GM18861 (cell line): ENCODE results near the gene MID2.
"Not testable (repeated sequence)": the region's sequence is repeated elsewhere in the genome, so short reads cannot be mapped to it uniquely, and the experiment has no call there.

Experiments used
- ATAC-seq: cut with Tn5 transposase; IDR thresholded peaks from one replicate; pipeline ENCODE4 v1.9.1; 2021; ENCODE audit not compliant: unreplicated experiment

The MID2 gene

DNA sequence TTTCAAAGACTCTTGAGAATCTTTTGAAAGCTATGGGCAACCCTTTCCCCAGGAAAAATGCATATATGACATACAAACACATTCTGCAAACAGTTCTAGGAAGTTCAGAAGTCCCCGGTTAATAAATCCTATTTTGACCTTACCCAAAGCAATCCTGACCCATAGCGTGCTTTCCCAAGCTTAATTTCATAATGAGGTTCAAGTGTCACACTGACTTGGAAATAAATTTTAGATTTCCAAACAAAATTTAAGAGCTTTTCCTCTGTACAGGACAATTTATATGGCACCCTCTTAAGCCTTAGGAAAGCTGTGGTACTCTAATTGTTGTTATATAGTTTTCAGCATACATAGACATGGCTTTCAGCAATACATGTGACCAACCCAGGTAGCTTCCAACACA is 11.3 kb downstream of the MID2 start:
- no peak for ATAC-seq

DNA sequence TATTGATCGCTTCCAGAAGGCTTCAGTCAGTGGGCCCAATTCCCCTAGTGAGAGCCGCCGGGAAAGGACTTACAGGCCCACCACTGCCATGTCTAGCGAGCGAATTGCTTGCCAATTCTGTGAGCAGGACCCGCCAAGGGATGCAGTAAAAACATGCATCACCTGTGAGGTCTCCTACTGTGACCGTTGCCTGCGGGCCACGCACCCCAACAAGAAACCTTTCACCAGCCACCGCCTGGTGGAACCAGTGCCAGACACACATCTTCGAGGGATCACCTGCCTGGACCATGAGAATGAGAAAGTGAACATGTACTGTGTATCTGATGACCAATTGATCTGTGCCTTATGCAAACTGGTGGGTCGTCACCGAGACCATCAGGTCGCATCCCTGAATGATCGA is 15.3 kb downstream of the MID2 start:
- ATAC-seq = no peak

- no peak for ATAC-seq
These were observed 17.2 kb downstream of the MID2 start for GRCh38 chrX:107842715-107843400.

DNA sequence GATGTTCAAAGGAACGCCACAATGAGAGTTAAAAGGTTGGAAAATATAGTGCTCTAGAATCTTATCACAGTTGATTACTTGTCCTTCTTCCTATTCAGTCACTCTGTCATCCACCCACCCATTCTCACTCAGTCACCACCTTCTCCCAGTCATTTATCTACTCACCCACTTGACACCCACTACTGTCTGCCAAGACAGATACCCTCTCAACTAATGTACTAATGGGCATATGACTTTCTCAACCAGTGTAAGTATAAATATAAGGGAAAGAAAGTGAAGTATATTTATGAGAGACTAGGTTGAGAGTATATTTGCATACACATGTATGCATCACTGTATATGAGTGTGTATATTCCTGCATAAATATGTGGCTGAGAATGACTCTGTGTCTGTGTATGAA is 20.0 kb downstream of the MID2 start:
- no peak for ATAC-seq

DNA sequence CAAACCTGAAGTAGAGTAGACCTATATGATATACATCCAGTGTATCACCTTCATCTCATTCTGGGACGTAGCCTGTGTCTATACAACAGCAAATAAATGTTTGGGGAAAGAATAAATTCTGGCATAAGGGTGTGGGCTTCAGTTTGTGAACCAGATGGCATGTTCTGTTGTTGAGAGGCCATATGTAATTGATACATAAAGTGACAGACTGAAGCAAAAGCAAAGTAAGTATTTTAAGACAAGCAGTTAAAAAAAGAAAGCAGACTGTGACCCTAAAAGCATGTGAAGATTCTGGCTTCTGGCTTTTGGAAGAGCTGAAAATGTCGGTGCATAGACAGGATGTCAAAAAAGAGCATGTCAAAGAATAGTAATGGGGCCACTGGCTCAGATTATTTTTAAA is 22.9 kb downstream of the MID2 start:
- ATAC-seq = no peak

GRCh38 chrX:107849747-107850421 is 24.2 kb downstream of the MID2 start:
- ATAC-seq = no peak

DNA sequence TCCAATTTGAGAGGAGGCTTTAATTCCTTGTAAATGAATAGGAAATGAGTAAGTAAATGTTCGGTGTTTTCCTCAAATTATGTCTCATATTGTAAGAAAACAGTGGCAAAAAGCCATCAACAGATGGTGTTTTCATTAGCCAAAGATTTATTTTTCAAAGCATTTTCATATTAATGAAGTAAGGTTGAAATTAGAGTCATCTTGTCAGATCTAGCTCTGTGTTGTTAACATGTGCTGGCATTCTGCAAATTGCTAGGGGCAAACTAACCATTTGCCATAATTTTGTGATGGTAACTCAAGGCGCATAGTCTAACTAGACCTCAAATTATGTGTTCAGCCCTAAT is 24.7 kb downstream of the MID2 start:
- ATAC-seq = no peak

DNA sequence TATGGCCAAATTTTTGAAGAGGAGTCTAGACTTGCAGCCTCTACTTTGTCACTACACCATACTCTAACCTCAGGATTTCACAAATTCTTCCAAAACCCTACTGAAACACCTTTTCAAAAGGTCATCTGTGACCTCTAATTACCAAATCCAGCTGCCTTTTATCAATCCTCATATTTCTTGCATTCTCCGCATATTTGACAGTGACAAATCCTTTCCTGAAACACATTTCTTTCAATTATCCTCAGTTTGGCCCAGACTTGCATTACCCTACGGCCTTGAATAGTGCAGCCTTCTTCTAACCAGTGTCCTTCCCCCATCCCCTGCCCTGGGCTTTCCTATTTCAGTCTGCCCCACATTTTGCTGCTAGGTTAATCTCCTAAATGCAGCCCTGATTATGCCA is 25.5 kb downstream of the MID2 start:
- ATAC-seq = no peak

GRCh38 chrX:107851665-107852064 is 26.0 kb downstream of the MID2 start:
- not testable (repeated sequence) for ATAC-seq

- ATAC-seq = no peak
These were observed 30.6 kb downstream of the MID2 start for GRCh38 chrX:107856289-107856688.

DNA sequence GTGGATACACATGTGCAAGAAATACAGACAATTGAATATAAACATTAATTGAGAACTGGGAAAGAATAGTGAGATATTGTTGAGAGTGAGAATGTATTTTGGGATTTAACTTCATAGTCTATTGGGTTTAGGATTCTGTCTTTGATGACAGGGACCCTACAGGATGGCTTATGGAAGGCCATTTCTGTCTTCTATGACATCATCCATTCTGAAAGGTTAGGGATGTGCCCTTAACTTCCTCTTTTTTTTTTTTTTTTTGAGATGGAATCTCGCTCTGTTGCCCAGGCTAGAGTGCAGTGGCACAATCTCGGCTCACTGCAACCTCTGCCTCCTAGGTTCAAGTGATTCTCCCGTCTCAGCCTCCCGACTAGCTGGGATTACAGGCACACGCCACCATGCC is 31.4 kb downstream of the MID2 start:
- ATAC-seq = not testable (repeated sequence)

GRCh38 chrX:107857837-107858236 is 32.2 kb downstream of the MID2 start:
- ATAC-seq = no peak

DNA sequence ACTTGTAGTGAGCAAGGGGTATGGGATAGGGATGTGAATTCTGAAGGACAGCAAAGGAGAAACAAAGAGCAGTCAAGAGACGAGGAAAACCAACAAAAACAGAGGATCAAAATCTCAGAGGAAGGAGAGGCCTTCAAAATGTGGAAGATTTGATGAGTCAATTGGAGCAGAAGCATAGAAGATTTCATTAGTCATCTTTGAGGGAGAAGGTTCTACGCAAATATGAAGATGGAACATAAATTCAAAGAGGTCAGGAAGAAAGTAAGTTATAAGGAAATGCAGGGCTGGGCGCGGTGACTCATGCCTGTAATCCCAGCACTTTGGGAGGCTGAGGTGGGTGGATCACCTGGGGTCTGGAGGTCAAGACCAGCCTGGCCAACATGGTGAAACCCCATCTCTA is 35.4 kb downstream of the MID2 start:
- ATAC-seq = no peak

DNA sequence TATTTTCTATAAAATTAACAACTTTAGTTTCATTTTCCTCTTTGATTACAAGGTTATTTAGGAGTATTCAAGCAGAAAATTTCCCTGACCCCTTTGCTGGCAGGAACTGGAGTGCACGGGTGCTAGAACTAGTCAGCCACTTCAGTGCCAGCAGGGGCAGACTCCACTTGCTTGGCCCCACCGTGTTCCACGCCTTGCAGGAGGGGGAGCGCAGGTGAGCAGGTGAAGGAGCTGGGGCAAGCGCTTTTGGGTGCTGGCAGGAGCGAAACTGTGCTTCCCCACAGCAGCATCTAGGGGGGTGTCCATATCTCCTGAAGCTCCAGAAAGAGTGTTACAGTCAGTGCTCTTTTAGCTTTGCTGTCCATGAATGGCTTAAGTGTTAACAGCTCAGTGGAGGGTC is 45.5 kb downstream of the MID2 start:
- ATAC-seq = no peak

- no peak for ATAC-seq
These were observed 52.4 kb downstream of the MID2 start for GRCh38 chrX:107878106-107878505.

GRCh38 chrX:107880054-107880610 is 54.5 kb downstream of the MID2 start:
- ATAC-seq = no peak

DNA sequence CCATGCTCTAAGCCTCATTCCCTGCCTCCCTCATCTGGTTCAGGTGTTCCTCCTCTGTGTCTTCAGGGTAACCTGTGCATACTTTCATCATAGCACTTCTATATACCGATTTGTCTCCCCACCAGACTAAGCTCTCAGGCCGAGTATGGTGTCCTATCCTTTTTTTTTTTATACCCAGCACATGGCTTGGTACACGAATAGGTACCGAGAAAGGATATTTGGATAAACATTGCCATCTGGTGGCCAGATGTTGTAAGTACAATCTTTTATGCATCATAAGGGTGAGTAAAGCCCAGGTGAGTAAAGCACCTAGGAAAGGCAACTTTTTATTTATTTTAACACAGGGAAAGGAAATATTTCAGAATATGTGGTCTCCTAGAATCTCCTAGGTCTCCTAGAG is 68.4 kb downstream of the MID2 start:
- ATAC-seq = peak; percentile 84

- ATAC-seq = no peak
These were observed 77.1 kb downstream of the MID2 start for GRCh38 chrX:107902721-107903120.

DNA sequence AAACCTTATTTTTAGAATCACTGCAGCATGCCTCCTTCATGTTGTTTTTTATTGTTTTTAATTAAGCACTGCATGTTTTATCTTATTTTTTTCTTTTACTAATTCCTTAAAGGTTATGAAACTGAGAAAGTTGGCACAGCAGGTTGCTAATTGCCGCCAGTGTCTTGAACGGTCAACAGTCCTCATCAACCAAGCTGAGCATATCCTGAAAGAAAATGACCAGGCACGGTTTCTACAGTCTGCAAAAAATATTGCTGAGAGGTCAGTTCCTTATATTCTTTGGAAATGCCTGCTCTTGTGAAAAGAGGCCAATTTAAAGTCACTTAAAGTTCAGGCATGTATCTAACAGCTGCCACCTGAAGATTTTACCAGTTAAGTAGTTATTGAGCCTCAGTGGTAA is 79.7 kb downstream of the MID2 start:
- no peak for ATAC-seq

- ATAC-seq = no peak
These were observed 98.6 kb downstream of the MID2 start for GRCh38 chrX:107924136-107924746.

- no peak for ATAC-seq
These were observed 108.6 kb downstream of the MID2 start for GRCh38 chrX:107934262-107934661.

GRCh38 chrX:107935200-107935599 is 109.5 kb downstream of the MID2 start:
- no peak for ATAC-seq
